ENCODE results near the gene FCER2. TPM values are rescaled to one million over a fixed set of nuclear protein-coding genes. Genes with fewer than 3 reads are reported as not detected.
A peak's percentile ranks its signal among the peaks of the same experiment; 100 is the strongest.

The FCER2 gene
- total RNA-seq, 1 donor from 2014 or later: 0.30 TPM

- Histone ChIP-seq H3K27me3 (ENCODE audit: low read depth) (peaks cover 59% of the 10 kb centered on the region), H3K27ac (replicated peaks) (no peak within 1 kb of the TSS), H3K4me1 (peaks cover 16% of the 10 kb centered on the region), H3K4me3 (no peak within 1 kb of the TSS), H3K36me3 (no peaks in the 10 kb centered on the region), H3K9me3 (replicated peaks) (peaks cover 8% of the 10 kb centered on the region)
- intact Hi-C loops (cut with micrococcal nuclease): no loop called here
- no peak for DNase-seq
- TF ChIP-seq, protein P1, sequence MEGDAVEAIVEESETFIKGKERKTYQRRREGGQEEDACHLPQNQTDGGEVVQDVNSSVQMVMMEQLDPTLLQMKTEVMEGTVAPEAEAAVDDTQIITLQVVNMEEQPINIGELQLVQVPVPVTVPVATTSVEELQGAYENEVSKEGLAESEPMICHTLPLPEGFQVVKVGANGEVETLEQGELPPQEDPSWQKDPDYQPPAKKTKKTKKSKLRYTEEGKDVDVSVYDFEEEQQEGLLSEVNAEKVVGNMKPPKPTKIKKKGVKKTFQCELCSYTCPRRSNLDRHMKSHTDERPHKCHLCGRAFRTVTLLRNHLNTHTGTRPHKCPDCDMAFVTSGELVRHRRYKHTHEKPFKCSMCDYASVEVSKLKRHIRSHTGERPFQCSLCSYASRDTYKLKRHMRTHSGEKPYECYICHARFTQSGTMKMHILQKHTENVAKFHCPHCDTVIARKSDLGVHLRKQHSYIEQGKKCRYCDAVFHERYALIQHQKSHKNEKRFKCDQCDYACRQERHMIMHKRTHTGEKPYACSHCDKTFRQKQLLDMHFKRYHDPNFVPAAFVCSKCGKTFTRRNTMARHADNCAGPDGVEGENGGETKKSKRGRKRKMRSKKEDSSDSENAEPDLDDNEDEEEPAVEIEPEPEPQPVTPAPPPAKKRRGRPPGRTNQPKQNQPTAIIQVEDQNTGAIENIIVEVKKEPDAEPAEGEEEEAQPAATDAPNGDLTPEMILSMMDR (IDR thresholded peaks at IDR 0.05; ENCODE audit: borderline replicate concordance): no peak
Observed at GRCh38 chr19:7676854-7677253, 25.1 kb downstream of the FCER2 start, which contains the start of gene MCEMP1. Gene MCEMP1, plus strand, starts transcription at chr19:7677090. Its CDS starts 31 bp downstream, at chr19:7677121.

GRCh38 chr19:7676376-7676775, 25.6 kb downstream of the FCER2 start:
- peaks cover 11% of the 10 kb centered on the region for H3K4me1 ChIP-seq
- DNase-seq: no peak
- peaks cover 8% of the 10 kb centered on the region for H3K9me3 ChIP-seq (replicated peaks)
- no peak overlapping the region for H3K4me3 ChIP-seq
- H3K27me3 ChIP-seq (ENCODE audit: low read depth): peaks cover 64% of the 10 kb centered on the region
- intact Hi-C loops (cut with micrococcal nuclease): no loop called here
- TF ChIP-seq, protein P1 (IDR thresholded peaks at IDR 0.05; ENCODE audit: borderline replicate concordance): no peak
- H3K27ac ChIP-seq (replicated peaks): no peak overlapping the region
- no peaks in the 10 kb centered on the region for H3K36me3 ChIP-seq

- no peaks in the 10 kb centered on the region for H3K4me1 ChIP-seq
- TF ChIP-seq, protein P1 (IDR thresholded peaks at IDR 0.05; ENCODE audit: borderline replicate concordance): no peak
- peak; percentile 70 for DNase-seq
- H3K27ac ChIP-seq (replicated peaks): no peak overlapping the region
- H3K27me3 ChIP-seq (ENCODE audit: low read depth): peaks cover 75% of the 10 kb centered on the region
- intact Hi-C loops (cut with micrococcal nuclease): no loop called here
- no peak overlapping the region for H3K4me3 ChIP-seq
- H3K36me3 ChIP-seq: no peaks in the 10 kb centered on the region
- peaks cover 8% of the 10 kb centered on the region for H3K9me3 ChIP-seq (replicated peaks)
Observed at GRCh38 chr19:7674010-7675005, 27.6 kb downstream of the FCER2 start.

DNA sequence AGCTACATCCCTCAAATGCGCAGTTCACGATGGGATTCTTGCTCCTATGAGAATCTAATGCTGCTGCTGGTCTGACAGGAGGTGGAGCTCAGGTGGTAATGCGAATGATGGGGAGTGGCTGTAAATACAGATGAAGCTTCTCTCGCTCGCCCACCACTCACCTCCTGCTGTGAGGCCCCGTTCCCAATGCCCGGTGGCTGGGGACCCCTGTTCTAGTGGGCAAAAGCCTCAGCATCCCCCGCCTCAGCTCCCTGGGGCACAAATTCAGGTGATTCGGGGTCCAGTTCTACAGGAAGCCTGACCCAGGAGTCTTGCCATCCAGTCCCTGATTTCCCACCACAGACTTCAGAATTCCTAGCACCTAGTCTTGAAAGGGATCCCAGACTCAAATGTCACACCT, 29.4 kb downstream of the FCER2 start:
- peaks cover 8% of the 10 kb centered on the region for H3K9me3 ChIP-seq (replicated peaks)
- no peaks in the 10 kb centered on the region for H3K36me3 ChIP-seq
- H3K27ac ChIP-seq (replicated peaks): no peak overlapping the region
- TF ChIP-seq, protein P1 (IDR thresholded peaks at IDR 0.05; ENCODE audit: borderline replicate concordance): no peak
- H3K4me3 ChIP-seq: no peak overlapping the region
- peaks cover 78% of the 10 kb centered on the region for H3K27me3 ChIP-seq (ENCODE audit: low read depth)
- DNase-seq: no peak
- intact Hi-C loops (cut with micrococcal nuclease): no loop called here
- no peaks in the 10 kb centered on the region for H3K4me1 ChIP-seq

DNA sequence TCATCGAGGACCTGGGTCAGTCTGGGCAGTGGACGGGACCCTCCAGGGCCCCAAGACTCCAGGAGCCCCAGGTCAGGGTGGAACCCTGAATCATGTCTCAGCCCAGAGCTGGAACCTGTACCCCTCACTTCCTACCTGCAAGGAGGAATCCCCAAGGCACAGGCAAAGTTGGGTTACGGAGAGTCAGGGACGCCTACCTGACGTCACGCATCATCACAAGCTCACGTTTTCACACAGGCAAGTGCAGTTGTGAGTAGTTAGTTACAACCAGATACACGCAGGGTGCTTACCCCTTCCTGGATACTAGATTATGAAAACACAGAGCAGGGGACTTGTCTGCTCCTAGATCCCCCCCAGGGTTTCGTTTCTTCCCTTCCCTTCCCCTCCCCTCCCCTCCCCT, 31.1 kb downstream of the FCER2 start:
- DNase-seq: no peak
- Histone ChIP-seq H3K36me3 (no peaks in the 10 kb centered on the region), H3K27ac (replicated peaks) (no peak overlapping the region), H3K27me3 (ENCODE audit: low read depth) (peaks cover 68% of the 10 kb centered on the region), H3K9me3 (replicated peaks) (peaks cover 8% of the 10 kb centered on the region), H3K4me3 (no peak overlapping the region), H3K4me1 (no peaks in the 10 kb centered on the region)
- intact Hi-C loops (cut with micrococcal nuclease): no loop called here
- TF ChIP-seq, protein P1 (IDR thresholded peaks at IDR 0.05; ENCODE audit: borderline replicate concordance): no peak
